ENCODE data around the gene HECW1. TPM values are rescaled to one million over a fixed set of nuclear protein-coding genes. Genes with fewer than 3 reads are reported as not detected.

Gene HECW1
- total and polyA plus RNA-seq, 2 of the 13 experiments (the other 11 are each of a cell fraction or from before 2014, with no cell fraction given) = not detected

DNA sequence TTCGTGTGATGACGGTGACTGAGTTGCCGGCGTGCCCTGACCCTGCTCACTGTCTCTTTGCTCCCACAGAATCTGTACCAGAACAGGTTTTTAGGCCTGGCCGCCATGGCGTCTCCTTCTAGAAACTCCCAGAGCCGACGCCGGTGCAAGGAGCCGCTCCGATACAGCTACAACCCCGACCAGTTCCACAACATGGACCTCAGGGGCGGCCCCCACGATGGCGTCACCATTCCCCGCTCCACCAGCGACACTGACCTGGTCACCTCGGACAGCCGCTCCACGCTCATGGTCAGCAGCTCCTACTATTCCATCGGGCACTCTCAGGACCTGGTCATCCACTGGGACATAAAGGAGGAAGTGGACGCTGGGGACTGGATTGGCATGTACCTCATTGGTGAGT, 199.2 kb downstream of the HECW1 start (continued):
- no peak for TF ChIP-seq BCLAF1 (IDR thresholded peaks at IDR 0.05)
- no peak for TF ChIP-seq ZFP82 (CRISPR knock-in tag; IDR thresholded peaks at IDR 0.05; ENCODE audit: borderline replicate concordance)
- TF ChIP-seq ZBTB14 (CRISPR knock-in tag; IDR thresholded peaks at IDR 0.05) = no peak
- no peak for TF ChIP-seq CAMTA2 (CRISPR knock-in tag; IDR thresholded peaks at IDR 0.05; ENCODE audit: borderline replicate concordance)
- no peak for TF ChIP-seq MBD4 (IDR thresholded peaks at IDR 0.05; ENCODE audit: borderline replicate concordance, low read length)
- no peak for TF ChIP-seq ZNF703 (CRISPR knock-in tag; IDR thresholded peaks at IDR 0.05; ENCODE audit: borderline replicate concordance)

GRCh38 chr7:43313628-43314378, 201.4 kb downstream of the HECW1 start:
- CTCF ChIA-PET (ENCODE audit: low intra/inter-chr PET ratio, low total read pairs) = no interaction called here
- no peaks in the 10 kb centered on the region for H3K36me3 ChIP-seq (replicated peaks in 1 of 2; ENCODE audit: control insufficient read depth in 1 of 2, insufficient read depth in 2 of 2, low read length in 2 of 2)
- no peaks in the 10 kb centered on the region for H3K4me1 ChIP-seq (ENCODE audit: insufficient read depth, low read length)
- no peaks in the 10 kb centered on the region for H3K79me2 ChIP-seq (ENCODE audit: insufficient read depth, low read length)
- no peak overlapping the region for H3K4me2 ChIP-seq (ENCODE audit: low read depth, low read length)
- POLR2A ChIA-PET = no interaction called here
- DNase-seq (ENCODE audit: low spot score) (no peak), ATAC-seq (no peak), FAIRE-seq (no peak)
- H3K4me3 ChIP-seq (replicated peaks in 1 of 3; ENCODE audit: insufficient read depth in 1 of 3, low read depth in 2 of 3, low read length in 3 of 3) = no peak overlapping the region
- H3K27me3 ChIP-seq (ENCODE audit: control insufficient read depth in 1 of 2, insufficient read depth in 2 of 2, low read length in 2 of 2) = no peaks in the 10 kb centered on the region
- BruUV-seq (replicated peaks) = no TSS peak
- intact Hi-C loops (cut with micrococcal nuclease; ENCODE audit: unreplicated experiment) (no loop called here), in situ Hi-C loops (cut with HindIII; ENCODE audit: extremely low pct_ligation_motif_present, low pct_unique_long_range_greater_than_20kb) (no loop called here)
- H2AFZ ChIP-seq (ENCODE audit: low read length) = no peak overlapping the region
- no peaks in the 10 kb centered on the region for H4K20me1 ChIP-seq (ENCODE audit: insufficient read depth, low read length)
- H3K27ac ChIP-seq (ENCODE audit: extremely low read length, insufficient read depth, low read length) = no peak overlapping the region
- no peaks in the 10 kb centered on the region for H3K9me3 ChIP-seq (ENCODE audit: low read length)
- H3K9ac ChIP-seq (ENCODE audit: insufficient read depth, low read depth, low read length) = no peak overlapping the region
- WGBS (ENCODE audit: low lambda C conversion rate) = 37% methylated on average over 9 of the region's 9 CpGs
- TF ChIP-seq, protein P1, sequence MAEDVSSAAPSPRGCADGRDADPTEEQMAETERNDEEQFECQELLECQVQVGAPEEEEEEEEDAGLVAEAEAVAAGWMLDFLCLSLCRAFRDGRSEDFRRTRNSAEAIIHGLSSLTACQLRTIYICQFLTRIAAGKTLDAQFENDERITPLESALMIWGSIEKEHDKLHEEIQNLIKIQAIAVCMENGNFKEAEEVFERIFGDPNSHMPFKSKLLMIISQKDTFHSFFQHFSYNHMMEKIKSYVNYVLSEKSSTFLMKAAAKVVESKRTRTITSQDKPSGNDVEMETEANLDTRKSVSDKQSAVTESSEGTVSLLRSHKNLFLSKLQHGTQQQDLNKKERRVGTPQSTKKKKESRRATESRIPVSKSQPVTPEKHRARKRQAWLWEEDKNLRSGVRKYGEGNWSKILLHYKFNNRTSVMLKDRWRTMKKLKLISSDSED (CRISPR knock-in tag; IDR thresholded peaks at IDR 0.05) = no peak
- no peak for TF ChIP-seq HOXA7 (CRISPR knock-in tag; IDR thresholded peaks at IDR 0.05)
- no peak for TF ChIP-seq TCF12 (IDR thresholded peaks at IDR 0.05)
- no peak for TF ChIP-seq TCF12 (CRISPR knock-in tag; IDR thresholded peaks at IDR 0.05)
- TF ChIP-seq ZNF773 (CRISPR knock-in tag; IDR thresholded peaks at IDR 0.05; ENCODE audit: borderline replicate concordance) = no peak
- no peak for TF ChIP-seq ZNF574 (CRISPR knock-in tag; IDR thresholded peaks at IDR 0.05)
- no peak for TF ChIP-seq GZF1 (CRISPR knock-in tag; IDR thresholded peaks at IDR 0.05)
- TF ChIP-seq AHR (CRISPR knock-in tag; IDR thresholded peaks at IDR 0.05) = no peak
- no peak for TF ChIP-seq ZNF709 (CRISPR knock-in tag; IDR thresholded peaks at IDR 0.05)

Measured in HepG2 (cell line).